Fibroblast of villous mesenchyme (primary cell): Measurements from ENCODE around the gene LINS1. TPM values are rescaled to one million over a fixed set of nuclear protein-coding genes. Genes with fewer than 3 reads are reported as not detected.
"Not testable (repeated sequence)": the region's sequence is repeated elsewhere in the genome, so short reads cannot be mapped to it uniquely, and the experiment has no call there.

Source experiments
- DNase-seq: peaks from one replicate; pipeline ENCODE4 v3.0.0-alpha.2; 2010; ENCODE audit warnings: low read depth
- H3K4me3 ChIP-seq: 2 replicates; pipeline ENCODE4 v1.5.1; 2011; ENCODE audit warnings: low read depth, mild to moderate bottlenecking, low read length
- total RNA-seq: library from RNA; depleted of rRNA; stranded (reverse); fragments of >200 nt; gene quantifications from 2 replicates; pipeline ENCODE4 v1.2.3, GENCODE V29; 2012
- TF ChIP-seq, protein P1 (sequence below): IDR thresholded peaks from 2 replicates; pipeline ENCODE4 v1.5.1; 2012; ENCODE audit warnings: low read depth, mild to moderate bottlenecking, low read length; ENCODE audit not compliant: insufficient read depth

The LINS1 gene
- total RNA-seq, 1 donor = 14.7 TPM

DNA sequence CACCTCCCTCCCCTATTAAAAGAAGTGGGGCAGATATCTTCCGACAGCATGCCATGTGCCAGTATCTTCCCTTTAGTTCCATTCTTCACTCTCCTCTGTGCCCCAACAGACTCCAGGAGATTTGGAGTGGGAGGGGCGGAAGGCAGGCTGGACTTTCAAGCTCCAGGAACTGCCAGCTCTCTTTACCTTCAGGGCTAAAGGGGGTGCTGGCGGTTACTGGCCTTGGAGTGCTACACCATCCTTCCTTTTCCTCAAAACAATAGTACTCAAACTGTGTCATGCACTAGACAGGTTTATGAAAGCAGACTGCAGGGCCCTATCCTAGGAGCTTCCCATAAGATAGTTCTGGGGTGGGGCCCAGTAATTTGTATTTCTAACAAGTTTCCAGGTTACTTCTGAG lies 6.0 kb downstream of the LINS1 start:
- DNase-seq = no peak
- H3K4me3 ChIP-seq = no peak overlapping the region
- TF ChIP-seq, protein P1, sequence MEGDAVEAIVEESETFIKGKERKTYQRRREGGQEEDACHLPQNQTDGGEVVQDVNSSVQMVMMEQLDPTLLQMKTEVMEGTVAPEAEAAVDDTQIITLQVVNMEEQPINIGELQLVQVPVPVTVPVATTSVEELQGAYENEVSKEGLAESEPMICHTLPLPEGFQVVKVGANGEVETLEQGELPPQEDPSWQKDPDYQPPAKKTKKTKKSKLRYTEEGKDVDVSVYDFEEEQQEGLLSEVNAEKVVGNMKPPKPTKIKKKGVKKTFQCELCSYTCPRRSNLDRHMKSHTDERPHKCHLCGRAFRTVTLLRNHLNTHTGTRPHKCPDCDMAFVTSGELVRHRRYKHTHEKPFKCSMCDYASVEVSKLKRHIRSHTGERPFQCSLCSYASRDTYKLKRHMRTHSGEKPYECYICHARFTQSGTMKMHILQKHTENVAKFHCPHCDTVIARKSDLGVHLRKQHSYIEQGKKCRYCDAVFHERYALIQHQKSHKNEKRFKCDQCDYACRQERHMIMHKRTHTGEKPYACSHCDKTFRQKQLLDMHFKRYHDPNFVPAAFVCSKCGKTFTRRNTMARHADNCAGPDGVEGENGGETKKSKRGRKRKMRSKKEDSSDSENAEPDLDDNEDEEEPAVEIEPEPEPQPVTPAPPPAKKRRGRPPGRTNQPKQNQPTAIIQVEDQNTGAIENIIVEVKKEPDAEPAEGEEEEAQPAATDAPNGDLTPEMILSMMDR = no peak

GRCh38 chr15:100593431-100593830 lies 8.6 kb downstream of the LINS1 start:
- DNase-seq = no peak
- TF ChIP-seq, protein P1 = no peak

GRCh38 chr15:100592898-100593297 lies 9.1 kb downstream of the LINS1 start:
- DNase-seq = peak; percentile 69
- H3K4me3 ChIP-seq = no peak overlapping the region
- TF ChIP-seq, protein P1 = no peak

More at GRCh38 chr15:100593431-100593830, 8.6 kb downstream of the LINS1 start:
- H3K4me3 ChIP-seq = no peak overlapping the region

DNA sequence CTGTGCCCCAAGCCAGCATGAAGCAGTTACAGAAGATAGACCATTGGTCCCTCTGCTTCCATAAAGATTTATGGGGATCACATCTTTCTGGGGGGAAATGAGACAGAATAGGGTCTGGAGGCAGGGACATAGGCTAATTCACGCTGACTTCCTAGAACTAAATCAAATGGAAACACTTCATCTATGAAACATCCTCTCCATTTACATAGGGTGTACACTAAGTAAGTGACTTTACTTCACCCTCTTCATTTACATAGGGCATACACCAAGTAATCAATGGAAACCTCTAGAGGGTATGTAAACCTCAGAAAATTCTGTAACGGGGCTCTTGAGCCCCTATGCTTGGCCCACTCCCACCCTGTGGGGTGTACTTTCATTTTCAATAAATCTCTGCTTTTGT lies 10.1 kb downstream of the LINS1 start:
- TF ChIP-seq, protein P1 = no peak
- no peak overlapping the region for H3K4me3 ChIP-seq
- DNase-seq = no peak

GRCh38 chr15:100591163-100591562 lies 10.8 kb downstream of the LINS1 start:
- H3K4me3 ChIP-seq, DNase-seq: not testable (repeated sequence)

GRCh38 chr15:100588638-100589242 lies 13.2 kb downstream of the LINS1 start:
- peak; percentile 9 for DNase-seq
- no peak overlapping the region for H3K4me3 ChIP-seq
- TF ChIP-seq, protein P1 = no peak

- no peak overlapping the region for H3K4me3 ChIP-seq
- DNase-seq = no peak
- TF ChIP-seq, protein P1 = no peak
Measured at GRCh38 chr15:100580414-100580813, 21.6 kb downstream of the LINS1 start.
